Peyer's patch (tissue), 4 donors: Measurements from ENCODE around the gene PAX8. TPM values are rescaled to one million over a fixed set of nuclear protein-coding genes. Genes with fewer than 3 reads are reported as not detected.

Experiments used
- DNase-seq, 3 donors: peaks; one replicate each; pipeline ENCODE4 v3.0.0-alpha.2; 2017 to 2019
- H3K27ac ChIP-seq, 4 donors: fragments of 200-600 bp; sonication (generic); one replicate each; pipeline ENCODE4 v1.5.1; 2016 to 2019
- H3K27me3 ChIP-seq, 2 donors: fragments of 200-600 bp; sonication (generic); one replicate each; pipeline ENCODE4 v1.5.1; 2019
- H3K36me3 ChIP-seq, 3 donors: fragments of 200-600 bp; sonication (generic); one replicate each; pipeline ENCODE4 v1.5.1; 2016 to 2019
- H3K4me1 ChIP-seq, 4 donors: fragments of 200-600 bp; sonication (generic); one replicate each; pipeline ENCODE4 v1.5.1; 2016 to 2019
- H3K4me3 ChIP-seq, 4 donors: fragments of 200-600 bp; sonication (generic); 1 replicate in 3 of 4; 2 replicates in 1 of 4; pipeline ENCODE4 v1.5.1; 2016 to 2019; ENCODE audit warnings: mild to moderate bottlenecking in 1 of 4
- H3K9me3 ChIP-seq, 4 donors: fragments of 200-600 bp; sonication (generic); one replicate each; pipeline ENCODE4 v1.5.1; 2016 to 2019; ENCODE audit warnings: mild to moderate bottlenecking in 1 of 4
- CTCF ChIP-seq, 6 experiments: fragments of 450-650 bp in 4 of 6; fragments of 200-600 bp in 2 of 6; sonication (generic) in 1 of 6; IDR thresholded peaks; one replicate each; pipeline ENCODE4 v1.5.1; 2017 to 2019; ENCODE audit warnings: antibody characterized with exemption in 6 of 6, mild to moderate bottlenecking in 3 of 6, moderate library complexity in 1 of 6
- POLR2A ChIP-seq, 2 donors: fragments of 450-650 bp; IDR thresholded peaks; one replicate each; pipeline ENCODE4 v1.5.1; 2017; ENCODE audit warnings: antibody characterized with exemption in 2 of 2, mild to moderate bottlenecking in 2 of 2, moderate library complexity in 2 of 2
- total RNA-seq, 4 donors: library from RNA; depleted of rRNA; stranded (reverse); fragments of >200 nt; gene quantifications; one replicate each; pipeline ENCODE4 v1.1.0, GENCODE V29; 2016

PAX8 gene
- total RNA-seq, 4 donors from 2014 or later: 3.3 to 22.1 (median 14.2) TPM

DNA sequence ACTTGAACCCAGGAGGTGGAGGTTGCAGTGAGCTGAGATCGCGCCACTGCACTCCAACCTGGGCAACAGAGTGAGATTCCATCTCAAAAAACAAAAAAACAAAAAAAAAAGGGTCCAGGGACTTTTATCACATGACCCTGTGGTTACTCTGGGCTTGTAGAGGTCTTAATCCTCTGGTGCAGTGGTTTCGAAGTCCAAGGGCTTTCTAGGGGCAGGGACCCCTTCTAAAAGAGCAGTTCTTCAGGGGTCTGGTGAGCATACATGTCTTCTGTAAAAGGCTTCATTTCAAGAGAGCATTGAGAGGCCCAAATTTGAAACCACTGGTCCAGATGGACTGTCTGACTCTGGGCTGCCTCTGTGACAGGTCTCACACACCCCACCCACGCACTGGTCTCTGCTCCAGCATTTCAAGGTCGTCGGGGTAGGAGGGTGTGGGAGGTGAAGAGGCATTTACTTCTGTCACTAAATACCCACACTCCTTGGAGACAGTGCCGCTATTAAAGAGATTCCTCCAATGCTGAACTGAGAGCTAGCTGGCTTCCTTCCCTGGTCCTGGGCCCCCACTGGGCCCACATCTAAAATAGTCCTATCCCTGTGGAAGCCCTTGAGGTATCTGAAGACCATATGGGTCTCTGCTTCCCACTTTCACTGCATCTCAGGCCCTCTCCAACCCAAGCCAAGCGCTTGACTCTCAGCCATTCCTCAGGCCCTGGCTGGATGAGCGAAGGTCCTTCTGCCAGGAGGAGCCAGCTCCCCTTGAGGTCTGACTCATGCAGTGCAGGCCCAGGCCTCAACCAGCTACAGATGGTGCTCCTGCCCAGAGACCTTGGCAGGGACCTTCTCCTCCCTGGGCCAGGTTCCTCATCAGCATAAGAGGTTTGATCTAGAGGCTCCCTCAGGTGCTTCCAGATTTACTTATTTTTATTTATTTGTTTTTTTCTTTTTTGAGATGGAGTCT is 44.8 kb downstream of the PAX8 start:
- no peak for TF ChIP-seq POLR2A (IDR thresholded peaks at IDR 0.05)
- peak in 3 of 6 experiments; percentile 33 to 43 (median 39) for TF ChIP-seq CTCF (IDR thresholded peaks at IDR 0.05)
- no peak overlapping the region for H3K27ac ChIP-seq

GRCh38 chr2:113232740-113233139 is 46.0 kb downstream of the PAX8 start:
- TF ChIP-seq POLR2A (IDR thresholded peaks at IDR 0.05) (no peak), CTCF (IDR thresholded peaks at IDR 0.05) (no peak)
- Histone ChIP-seq H3K27me3 (no peaks in the 10 kb centered on the region), H3K4me3 (no peak overlapping the region), H3K9me3 (no peaks in the 10 kb centered on the region), H3K36me3 (no peaks in the 10 kb centered on the region), H3K4me1 (peaks cover 0 to 20% (median 0%) of the 10 kb centered on the region in 4 donors), H3K27ac (no peak overlapping the region)
- DNase-seq: no peak

More for the DNA sequence above, 44.8 kb downstream of the PAX8 start:
- no peaks in the 10 kb centered on the region for H3K9me3 ChIP-seq
- no peak overlapping the region for H3K4me3 ChIP-seq
- peaks cover 0 to 13% (median 0%) of the 10 kb centered on the region in 4 donors for H3K4me1 ChIP-seq
- H3K27me3 ChIP-seq: no peaks in the 10 kb centered on the region
- peak in 1 of 3 donors; percentile 71 for DNase-seq
- H3K36me3 ChIP-seq: no peaks in the 10 kb centered on the region

DNA sequence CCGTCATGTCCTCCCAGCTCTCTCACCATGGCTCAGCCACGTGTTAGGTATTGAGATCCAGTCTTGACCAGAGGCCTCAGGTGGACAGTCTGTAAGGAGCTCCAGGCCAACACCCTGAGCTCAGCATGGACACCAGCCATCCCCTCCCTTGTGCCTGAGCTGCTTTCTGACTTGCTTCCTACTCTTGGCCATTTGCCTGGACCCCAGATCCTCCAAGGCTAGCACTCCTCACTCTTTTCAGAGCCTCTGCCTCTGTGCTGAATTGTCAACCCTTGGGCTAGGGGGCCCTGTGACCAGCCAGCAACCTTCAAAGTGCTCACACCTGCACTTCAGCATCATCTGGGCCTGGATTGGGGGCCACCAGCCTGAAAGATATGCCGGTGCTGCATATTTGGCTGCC is 46.6 kb downstream of the PAX8 start:
- no peak for DNase-seq
- H3K4me1 ChIP-seq: peaks cover 0 to 20% (median 0%) of the 10 kb centered on the region in 4 donors
- H3K36me3 ChIP-seq: no peaks in the 10 kb centered on the region
- no peaks in the 10 kb centered on the region for H3K9me3 ChIP-seq
- H3K27me3 ChIP-seq: no peaks in the 10 kb centered on the region
- no peak for TF ChIP-seq POLR2A (IDR thresholded peaks at IDR 0.05)
- TF ChIP-seq CTCF (IDR thresholded peaks at IDR 0.05): no peak
- H3K27ac ChIP-seq: no peak overlapping the region
- no peak overlapping the region for H3K4me3 ChIP-seq

DNA sequence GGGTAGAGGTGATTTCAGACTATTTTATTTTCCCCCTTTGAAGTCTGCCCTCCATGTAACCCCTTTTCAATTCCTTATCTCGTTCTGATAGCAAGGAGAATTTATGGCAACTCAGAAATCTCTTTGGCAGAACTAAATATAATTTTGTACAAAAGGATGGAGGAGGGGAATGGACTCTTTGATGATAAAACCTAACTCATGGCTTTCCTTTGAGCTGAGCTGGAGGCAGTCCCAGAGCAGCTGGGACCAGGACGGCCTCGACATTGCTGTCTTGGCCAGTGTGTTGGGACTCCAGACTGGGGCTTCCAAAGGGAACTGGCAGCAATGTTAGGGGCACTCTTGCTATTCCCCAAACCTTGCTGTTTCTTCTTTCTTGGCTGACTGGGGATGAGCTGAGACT is 47.7 kb downstream of the PAX8 start:
- no peak overlapping the region for H3K27ac ChIP-seq
- H3K9me3 ChIP-seq: no peaks in the 10 kb centered on the region
- H3K36me3 ChIP-seq: no peaks in the 10 kb centered on the region
- no peak overlapping the region for H3K4me3 ChIP-seq
- no peaks in the 10 kb centered on the region for H3K27me3 ChIP-seq
- no peak for DNase-seq
- H3K4me1 ChIP-seq: peaks cover 0 to 20% (median 0%) of the 10 kb centered on the region in 4 donors
- TF ChIP-seq POLR2A (IDR thresholded peaks at IDR 0.05): no peak
- TF ChIP-seq CTCF (IDR thresholded peaks at IDR 0.05): no peak

DNA sequence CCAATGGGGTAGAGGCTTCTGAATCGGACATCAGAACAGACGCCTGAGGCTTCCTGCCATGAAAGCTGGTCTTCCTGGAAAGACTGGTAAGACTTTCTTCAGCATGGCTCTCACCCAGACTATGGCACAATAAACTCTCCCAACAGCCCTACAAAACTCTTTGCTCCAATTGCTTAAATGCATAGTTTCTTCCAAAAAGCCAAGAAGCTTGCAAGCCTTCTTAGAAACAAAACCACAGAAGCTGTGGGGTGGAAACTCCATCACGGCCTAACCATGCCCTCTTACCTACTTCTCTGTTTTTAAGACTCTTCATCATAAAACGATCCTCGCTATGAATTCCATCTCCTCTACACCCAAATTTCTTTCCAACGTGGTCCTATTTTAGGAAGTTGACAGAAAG is 48.2 kb downstream of the PAX8 start:
- H3K4me3 ChIP-seq: no peak overlapping the region
- no peak for DNase-seq
- H3K27ac ChIP-seq: no peak overlapping the region
- peaks cover 0 to 26% (median 0%) of the 10 kb centered on the region in 4 donors for H3K4me1 ChIP-seq
- H3K27me3 ChIP-seq: no peaks in the 10 kb centered on the region
- TF ChIP-seq POLR2A (IDR thresholded peaks at IDR 0.05): no peak
- TF ChIP-seq CTCF (IDR thresholded peaks at IDR 0.05): no peak
- no peaks in the 10 kb centered on the region for H3K9me3 ChIP-seq
- no peaks in the 10 kb centered on the region for H3K36me3 ChIP-seq
